Germinal center (tissue), 1 donor: Measurements from ENCODE around the gene LPCAT1.
"Not testable (repeated sequence)": the region's sequence is repeated elsewhere in the genome, so short reads cannot be mapped to it uniquely, and the experiment has no call there.

Experiments used
- DNase-seq: peaks from one replicate; pipeline ENCODE4 v3.0.0; 2012; ENCODE audit warnings: mixed read lengths, low spot score

LPCAT1 gene

DNA sequence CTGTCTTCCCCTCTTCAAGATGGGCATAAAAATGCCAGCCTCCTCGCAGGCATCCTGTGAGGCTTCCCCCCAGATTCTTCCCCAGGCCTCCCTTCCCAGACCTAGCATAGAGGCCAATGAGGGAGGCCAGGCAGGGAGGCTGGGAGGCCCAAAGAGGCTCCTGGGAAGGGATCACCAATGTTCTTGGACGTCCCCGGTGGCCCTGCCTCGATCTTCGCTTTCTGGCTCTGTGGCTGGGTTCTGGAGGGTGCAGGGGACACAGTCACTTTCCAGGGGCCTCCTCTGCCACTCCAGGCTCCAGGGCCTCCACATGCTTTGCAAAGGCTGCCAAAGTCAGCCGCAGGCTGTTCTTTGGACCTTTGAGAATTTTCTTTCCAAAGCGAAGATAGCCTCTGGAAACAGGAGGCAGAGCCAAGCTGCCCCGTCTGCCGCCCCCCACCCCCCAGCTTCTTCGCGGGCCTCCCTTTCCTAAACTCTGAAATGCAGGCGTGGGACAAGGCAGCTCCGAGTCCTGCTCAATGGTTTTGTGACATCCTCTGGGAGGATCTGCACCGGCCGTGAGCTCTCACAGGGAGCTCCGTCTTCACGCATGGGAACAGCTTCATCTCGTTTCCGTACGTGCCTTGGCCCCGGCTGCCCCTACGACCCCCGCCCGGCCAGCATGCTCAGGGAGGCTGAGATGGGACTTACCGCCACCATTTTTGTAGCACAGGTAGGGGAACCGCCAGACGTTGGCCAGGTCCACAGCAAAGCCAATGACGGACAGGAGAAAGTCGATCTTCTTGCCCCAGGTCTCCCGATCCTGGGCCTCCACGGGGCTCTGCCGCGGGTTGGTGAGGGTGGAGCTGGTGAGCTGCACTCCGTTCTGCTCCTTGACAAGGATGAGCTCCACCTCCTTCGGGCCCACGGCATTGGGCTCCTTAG, 81.3 kb downstream of the LPCAT1 start:
- DNase-seq = no peak

DNA sequence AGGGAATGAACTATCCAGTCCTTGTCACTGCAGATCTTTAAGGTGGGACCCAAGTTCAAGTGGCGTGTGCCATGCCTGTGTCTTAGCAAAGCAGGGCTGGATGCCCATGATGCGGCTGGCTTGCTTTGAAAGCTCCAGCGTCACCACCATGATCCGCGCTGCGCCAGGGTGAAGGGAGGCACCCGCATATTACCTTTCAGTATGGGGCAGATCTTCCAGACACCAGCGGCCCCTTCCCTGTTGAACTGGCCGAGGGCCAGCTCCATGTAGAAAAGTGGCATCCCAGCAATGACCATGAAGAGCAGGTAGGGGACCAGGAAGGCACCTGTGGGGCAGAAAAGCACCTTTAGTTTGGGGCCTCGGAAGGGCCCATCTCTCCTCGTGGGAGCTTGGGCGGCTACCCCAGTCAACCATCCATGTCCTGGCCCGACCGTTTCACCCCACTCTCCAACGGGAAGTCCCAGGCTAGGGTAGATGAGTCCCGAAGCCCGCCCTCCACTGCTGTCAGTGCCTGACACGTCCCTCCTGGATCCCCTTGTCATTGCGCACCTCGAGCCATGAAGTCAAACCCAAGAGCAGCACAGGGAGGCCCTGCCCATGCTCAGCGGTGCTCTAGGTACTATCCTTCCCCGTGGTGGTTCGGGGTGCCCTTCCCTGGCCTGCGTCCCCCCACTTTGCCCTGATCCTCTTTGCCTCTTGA, 82.4 kb downstream of the LPCAT1 start:
- no peak for DNase-seq

DNA sequence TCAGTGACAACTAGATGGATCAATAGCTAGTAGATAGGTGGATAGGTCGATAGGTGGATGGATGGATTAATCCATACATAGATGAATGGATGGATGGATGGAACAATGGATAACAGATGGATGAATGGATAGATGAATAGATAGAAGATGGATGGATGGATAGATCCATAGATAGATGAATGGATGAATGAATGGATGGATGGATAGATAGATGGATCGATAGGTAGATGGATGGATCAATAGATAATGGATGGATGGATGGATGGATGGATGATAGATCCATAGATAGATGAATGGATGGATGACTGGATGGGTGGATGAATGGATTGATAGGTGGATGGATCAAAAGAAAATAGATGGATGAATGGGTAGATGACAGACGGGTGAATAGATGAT, 83.7 kb downstream of the LPCAT1 start:
- no peak for DNase-seq

DNA sequence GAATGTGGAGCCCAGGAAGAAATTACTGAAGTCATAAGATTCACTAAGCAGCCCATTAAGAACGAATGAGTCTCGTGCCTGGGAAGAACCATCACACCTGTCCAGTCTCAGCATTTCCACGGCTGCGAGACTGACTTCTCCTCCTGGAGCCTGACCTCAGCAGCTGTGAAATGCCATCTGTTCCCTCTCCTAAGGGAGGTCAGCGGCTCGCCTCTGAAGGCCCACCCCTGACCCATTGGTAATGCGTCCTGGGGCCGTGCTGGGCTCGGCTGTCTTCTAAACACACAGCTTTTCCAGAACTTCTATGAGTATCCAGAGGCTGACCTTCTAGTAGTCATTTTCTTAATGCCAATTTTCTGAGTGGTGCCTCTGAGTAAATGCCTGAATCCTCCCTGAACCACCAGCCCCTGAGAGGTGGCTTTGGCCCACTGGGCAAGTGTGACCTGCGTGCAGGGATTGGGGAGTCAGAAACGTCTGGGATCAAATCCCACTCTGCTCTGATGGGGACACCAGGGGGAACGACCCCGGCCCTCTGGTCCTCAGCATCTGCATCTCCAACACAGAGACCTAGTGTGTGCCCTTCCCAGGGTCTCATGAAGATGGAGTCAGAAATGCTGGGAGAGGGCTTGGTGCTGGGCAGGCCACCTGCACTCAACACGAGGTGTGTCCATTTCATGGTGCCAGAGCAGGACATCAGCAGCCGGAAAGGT, 84.2 kb downstream of the LPCAT1 start:
- no peak for DNase-seq

DNA sequence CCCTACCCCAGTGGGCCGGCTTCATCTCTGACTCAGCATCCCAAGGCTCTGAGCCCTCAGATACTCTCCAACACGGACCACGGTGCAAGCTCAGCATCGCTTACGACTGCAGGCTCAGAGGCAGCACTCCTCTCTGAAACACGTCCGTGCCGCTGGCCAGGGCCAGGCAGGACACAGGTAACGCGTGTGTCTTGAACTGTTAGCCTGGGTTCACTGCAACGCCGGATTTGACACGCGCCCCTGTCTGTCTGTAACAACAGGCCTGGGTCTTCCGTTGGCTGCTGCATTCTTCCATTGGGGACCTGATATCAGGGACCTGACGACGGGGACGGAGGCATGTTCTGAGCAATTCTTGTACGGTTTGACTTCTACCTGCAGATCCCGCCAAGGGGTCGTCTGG, 84.9 kb downstream of the LPCAT1 start:
- no peak for DNase-seq

DNA sequence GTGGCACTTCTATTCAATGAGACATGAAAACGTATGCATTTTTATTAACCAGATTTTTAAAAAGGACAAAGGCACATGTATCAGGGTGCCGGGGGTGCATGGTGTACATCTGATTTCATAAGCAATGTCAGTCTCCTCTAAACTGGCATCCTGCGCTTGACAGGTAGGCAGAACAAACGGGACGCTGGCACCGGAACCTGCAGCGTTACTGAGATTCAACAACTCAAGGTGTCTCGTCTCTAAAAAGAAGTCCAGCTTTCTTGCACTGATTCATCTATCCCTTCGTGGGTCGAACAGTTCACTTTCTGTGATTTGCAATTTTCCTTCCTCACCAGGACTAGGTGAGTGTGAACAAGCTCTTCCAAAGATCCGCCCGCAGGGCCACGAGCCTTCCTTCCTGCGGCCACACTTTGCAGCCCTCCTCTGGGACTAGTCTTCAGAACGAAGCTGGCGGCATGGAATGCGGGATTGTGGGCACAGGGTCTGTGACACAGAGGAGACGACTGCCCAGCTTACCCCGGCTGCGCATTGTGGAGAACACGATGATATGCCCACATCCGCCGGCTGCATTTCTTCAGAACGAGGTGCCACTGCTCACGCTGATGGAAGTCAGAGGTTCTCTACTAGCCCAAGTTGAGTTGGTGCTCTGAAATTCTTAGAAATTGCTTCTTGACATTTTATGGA, 85.7 kb downstream of the LPCAT1 start:
- DNase-seq = no peak

DNA sequence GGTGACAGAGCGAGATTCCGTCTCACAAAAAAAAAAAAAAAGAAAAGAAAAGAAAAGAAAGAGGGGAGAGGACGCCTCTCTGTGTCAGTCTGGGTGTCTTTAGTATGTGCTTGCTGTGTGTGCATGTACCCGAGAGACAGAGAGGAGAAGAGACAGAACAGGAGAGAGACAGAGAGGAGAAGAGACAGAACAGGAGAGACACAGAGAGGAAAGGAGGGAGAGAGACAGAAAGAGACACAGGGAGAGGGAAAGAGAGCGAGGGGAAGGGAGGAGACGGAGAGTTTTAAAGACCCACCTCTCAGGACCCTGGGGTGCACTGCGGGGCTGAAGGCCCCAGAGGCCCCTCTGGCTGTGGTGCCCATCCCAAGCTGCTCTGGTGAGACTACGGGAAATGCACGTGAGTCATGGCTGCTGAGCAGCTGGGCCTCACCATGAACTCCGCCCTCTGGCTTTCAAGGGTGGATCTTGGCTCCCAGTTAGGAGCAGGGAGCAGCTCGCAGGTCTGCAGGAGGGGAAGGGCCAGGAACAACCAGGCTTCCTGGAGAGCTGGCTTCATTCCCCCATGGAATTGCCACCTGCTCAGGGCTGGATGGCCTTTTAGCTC, 86.4 kb downstream of the LPCAT1 start:
- DNase-seq = no peak

DNA sequence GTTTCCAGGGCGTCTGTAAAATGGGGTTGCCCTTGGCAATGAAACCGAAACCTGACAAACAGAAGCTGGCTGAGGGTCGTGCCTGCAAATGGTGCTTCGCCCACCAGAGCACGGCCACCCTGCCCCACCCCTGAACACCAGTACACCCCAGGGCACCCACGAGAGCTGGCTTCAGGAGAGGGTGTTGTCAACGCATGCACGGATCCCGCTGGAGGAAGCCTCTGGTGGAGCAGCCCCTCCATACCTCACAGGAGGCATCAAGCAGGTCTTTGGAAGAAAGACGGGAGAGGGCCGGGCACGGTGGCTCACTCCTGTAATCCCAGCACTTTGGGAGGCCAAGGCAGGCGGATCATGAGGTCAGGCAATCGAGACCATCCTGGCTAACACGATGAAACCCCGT, 87.1 kb downstream of the LPCAT1 start:
- no peak for DNase-seq

DNA sequence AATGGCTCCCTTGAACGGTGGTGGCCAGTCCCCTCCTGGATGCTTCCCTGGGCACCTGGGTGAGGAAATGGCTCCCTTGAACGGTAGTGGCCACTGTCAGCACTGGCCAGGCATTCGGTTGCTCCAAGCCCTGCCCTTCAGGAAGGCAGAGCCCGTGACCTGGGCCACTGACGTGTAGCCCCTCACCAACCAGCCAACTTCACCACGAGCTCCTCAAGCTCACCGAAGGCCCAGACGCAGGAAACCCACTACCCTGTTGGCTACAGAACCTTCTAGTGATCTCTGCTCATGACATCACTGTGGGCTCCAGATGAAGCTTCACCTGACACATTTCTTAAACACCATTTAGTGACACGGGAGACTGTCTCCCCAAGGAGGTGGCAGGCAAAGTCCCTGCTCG, 87.7 kb downstream of the LPCAT1 start:
- DNase-seq = no peak

DNA sequence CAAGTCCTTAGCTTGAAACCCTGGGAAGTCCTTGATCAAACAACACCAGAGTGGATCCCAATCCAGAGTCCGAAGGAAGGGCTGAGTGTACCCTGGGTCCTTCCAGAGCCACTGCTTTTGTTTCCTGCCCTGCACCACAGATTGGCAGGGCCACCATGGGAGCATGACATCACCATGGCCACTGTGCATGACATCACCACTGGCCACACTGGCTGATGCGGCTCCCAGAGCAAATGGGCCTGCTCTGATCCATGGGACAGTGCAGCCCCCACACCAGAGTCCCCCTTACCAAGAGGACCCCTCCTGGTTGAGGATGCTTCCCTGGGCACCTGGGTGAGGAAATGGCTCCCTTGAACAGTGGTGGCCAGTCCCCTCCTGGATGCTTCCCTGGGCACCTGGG, 88.4 kb downstream of the LPCAT1 start:
- no peak for DNase-seq

DNA sequence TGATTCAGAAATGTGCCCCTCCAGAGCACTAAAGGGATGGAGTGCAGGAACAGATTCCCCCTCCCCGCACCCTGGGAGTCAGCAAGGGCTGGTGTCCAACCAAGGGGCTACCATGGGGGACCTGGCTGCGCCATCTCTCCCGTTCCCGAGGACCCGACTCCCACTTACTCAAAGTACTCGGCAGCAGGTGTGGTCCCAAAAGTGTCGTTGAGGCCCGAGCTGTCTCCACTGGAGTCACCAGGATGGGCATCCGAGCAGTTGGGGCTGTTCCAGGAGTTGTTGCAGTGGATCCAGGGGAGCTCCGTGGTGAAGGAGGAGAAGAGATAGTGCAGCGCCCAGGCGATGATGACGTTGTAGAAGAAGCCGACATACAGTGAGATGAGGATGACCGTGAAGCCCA, 91.5 kb downstream of the LPCAT1 start:
- DNase-seq = no peak

DNA sequence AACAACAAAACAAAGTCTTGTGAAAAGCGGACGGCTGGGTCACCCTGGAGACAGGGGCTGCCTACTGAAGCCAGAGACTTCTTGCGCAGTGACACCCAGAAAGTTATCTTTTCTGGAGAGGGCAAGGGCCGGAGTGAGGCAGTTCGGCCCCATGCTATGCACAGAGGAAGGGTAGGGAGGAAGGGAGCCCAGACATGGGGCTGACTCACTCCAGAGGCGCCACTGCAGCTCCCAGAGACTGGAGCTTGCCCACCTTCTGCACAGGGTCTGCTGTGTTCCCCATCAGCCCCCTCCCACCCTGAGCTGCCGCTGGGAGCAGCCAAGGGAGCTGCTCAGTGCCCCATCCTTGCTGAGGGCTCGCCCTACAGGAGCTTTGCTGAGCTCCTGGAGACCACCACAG, 91.9 kb downstream of the LPCAT1 start:
- DNase-seq = no peak

DNA sequence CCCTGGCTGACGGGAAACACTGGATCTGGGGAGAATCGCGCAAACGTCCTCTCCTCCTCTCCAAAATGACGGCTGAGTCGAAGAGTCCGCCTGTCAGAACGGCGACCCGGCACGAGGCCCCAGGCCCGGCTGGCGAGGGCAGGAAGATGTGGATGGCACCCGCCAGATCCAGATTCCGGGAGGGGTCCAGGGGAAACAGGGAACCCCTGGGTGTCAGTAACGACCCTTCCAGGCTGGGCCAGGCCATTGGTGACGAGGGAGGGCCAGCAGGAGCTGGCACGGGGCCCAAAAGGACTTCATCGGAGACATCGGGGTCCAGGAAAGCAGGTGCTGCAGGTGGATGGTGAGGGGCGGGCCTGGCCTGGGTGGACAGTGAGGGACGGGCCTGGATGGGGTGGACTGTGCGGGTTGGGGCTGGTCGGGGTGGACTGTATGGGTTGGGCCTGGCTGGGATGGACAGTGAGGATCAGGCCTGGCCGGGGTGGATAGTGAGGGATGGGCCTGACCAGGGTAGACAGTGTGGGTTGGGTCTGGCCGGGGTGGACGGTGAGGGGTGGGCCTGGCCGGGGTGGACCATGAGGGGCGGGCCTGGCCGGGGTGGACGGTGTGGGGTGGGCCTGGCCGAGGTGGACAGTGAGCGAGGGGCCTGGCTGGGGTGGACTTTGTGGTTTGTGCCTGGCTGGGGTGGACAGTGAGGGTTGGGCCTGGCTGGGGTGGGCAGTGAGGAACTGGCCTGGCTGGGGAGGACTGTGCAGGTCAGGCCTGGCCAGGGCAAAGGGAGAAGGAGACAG, 92.5 kb downstream of the LPCAT1 start:
- no peak for DNase-seq

DNA sequence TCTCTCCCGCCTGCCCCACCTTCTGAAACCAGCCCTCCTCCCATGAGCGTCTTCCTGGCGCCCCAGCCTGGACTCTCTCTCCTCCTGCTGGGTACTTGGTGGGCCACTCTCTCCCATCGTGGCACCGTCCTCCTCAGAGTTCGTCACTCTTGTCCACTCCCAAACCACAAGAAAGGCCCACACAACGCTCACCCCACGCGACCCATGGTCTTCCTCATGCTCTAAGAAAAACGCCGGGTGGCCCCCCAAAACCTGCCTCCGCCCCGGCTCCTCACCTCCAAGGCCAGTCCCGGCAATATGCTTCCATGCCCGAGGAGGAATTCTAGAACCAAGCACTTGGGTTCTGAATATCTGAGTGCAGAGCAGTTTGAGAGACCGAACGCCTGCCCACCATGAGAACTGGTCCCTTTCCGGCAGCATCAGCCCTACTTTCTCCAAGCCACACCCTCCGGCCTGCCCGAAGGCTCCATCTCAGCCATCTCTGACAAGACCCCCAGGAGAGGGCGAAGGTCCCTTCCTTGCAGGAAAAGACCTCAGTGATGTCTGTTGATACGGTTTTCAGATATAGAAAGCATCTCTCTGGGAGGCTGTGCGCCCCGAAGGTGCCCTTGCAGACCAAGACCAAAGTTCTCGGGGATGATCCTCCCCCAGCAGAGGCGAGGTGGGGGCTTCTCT, 93.5 kb downstream of the LPCAT1 start:
- no peak for DNase-seq

DNA sequence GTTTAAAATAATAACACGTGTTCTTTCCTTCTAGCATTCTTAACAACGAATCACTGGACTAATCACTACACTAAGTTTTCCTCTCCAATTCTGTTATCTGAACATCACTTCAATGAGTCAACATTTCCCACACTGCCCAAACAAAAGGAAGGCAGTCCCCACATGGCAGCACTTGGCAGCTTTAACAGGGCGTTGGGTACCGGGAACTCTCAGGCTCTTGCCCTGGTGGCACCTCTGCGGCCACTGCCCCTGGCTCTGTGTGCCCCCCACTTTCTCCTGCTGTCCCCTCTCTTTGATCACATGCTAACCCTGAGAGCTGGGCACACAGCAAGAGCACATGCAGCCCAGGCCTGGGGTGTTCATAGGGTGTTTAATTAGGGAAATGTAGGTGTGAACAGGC, 94.3 kb downstream of the LPCAT1 start:
- DNase-seq = no peak

DNA sequence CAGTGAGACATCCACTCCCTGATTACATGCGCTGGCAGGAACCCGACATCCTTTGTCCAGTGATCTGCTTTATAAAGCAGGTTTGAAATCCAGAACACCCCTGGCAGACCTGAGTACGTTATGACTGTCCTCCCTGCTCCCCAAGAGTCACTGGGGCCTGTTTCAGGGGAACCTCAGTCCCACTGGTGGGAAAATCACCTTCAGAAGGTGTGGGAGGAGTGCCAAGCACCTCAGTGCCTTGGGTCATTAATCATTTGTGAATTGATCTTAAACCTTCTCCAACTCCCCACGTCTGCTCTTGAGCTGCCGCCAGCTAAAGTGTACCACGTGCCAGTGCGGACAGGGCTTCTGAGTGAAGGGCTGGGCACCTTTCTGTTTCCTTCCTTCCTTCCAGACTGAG, 94.7 kb downstream of the LPCAT1 start:
- DNase-seq = no peak

DNA sequence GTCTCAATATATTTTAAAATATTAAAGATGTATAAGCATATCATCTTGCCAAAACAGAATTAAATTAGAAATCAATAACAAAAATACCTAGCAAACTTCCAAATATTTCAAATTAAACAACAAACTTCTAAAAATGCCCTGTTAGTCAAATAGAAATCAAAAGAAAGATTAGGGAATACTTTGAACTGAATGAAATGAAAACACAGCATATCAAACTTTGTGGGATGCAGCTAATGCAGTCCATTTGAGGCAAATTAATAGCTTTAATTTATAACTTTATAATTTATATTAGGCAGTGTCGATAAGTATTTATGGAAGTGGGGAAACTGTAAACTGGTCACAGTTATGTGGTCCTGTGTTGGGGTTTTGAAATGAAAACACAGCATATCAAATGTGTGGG, 95.7 kb downstream of the LPCAT1 start:
- DNase-seq = no peak

DNA sequence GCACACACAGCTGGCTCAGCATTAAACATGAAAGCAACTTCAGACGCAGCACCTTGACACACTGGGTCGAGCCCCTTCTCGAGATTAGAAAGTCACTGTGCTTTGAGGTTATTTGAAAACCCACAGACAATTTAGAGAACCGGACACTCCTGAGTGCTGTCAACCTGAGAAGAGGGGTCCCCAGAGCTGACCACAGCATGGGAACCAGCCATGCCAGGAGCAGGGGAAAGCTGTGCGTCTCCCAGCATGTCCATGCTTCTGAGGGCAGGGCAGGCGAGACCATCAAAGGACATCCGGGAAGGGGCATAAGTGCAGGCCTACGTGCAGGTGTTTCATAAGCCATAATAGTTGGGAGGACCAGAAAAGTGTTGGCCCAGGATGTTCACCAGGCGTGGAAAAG, 99.0 kb downstream of the LPCAT1 start:
- DNase-seq = no peak

DNA sequence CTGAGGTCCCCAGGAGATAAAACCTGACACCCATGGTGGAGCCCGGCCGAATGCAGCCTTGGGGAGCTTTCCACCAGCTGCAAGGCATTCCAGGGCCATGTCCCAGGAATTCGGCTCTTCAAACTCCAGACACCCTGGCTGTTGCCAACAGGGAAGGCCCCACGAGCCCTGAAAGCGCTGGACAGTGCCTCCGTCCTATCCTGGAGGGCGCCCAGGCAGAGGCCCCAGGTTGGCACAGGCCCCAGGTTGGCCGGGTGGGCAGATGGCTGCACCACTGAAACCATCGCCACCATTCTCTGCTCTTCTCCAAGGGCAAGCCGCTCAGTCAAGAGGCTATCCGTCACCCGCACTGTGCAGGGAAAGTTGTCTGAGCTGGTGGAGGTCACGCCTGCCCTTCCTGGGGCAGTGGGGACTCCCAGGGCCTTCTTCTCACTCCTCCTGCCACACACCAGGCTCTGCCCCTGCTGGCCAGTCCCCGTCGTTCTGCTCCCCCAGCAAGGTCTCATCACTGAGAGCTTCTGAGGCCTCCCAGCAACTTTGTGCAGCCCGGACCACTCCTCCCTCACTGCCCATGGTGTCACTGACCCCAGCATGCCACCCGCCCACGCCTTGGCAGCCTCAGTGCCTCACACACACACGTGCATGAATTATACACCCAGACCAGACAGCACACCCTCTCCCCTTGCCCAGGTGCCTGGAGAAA, 99.7 kb downstream of the LPCAT1 start:
- DNase-seq = no peak

DNA sequence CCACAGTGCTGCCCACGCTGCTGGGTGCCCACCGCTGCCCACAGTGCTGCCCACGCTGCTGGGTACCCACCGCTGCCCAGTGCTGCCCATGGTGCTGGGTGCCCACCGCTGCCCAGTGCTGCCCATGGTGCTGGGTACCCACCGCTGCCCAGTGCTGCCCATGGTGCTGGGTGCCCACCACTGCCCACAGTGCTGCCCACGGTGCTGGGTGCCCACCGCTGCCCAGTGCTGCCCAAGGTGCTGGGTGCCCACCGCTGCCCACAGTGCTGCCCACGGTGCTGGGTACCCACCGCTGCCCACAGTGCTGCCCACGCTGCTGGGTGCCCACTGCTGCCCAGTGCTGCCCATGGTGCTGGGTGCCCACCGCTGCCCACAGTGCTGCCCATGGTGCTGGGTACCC, 101.2 kb downstream of the LPCAT1 start:
- DNase-seq = not testable (repeated sequence)
